GM21576 (cell line): ENCODE measurements around the gene IGFBP3.
"Not testable (repeated sequence)": the region's sequence is repeated elsewhere in the genome, so short reads cannot be mapped to it uniquely, and the experiment has no call there.

ENCODE experiments used
- ATAC-seq: cut with Tn5 transposase; IDR thresholded peaks from one replicate; pipeline ENCODE4 v1.9.1; 2021; ENCODE audit warnings: mild to moderate bottlenecking, moderate library complexity; ENCODE audit not compliant: unreplicated experiment

IGFBP3 gene, protein sequence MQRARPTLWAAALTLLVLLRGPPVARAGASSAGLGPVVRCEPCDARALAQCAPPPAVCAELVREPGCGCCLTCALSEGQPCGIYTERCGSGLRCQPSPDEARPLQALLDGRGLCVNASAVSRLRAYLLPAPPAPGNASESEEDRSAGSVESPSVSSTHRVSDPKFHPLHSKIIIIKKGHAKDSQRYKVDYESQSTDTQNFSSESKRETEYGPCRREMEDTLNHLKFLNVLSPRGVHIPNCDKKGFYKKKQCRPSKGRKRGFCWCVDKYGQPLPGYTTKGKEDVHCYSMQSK

DNA sequence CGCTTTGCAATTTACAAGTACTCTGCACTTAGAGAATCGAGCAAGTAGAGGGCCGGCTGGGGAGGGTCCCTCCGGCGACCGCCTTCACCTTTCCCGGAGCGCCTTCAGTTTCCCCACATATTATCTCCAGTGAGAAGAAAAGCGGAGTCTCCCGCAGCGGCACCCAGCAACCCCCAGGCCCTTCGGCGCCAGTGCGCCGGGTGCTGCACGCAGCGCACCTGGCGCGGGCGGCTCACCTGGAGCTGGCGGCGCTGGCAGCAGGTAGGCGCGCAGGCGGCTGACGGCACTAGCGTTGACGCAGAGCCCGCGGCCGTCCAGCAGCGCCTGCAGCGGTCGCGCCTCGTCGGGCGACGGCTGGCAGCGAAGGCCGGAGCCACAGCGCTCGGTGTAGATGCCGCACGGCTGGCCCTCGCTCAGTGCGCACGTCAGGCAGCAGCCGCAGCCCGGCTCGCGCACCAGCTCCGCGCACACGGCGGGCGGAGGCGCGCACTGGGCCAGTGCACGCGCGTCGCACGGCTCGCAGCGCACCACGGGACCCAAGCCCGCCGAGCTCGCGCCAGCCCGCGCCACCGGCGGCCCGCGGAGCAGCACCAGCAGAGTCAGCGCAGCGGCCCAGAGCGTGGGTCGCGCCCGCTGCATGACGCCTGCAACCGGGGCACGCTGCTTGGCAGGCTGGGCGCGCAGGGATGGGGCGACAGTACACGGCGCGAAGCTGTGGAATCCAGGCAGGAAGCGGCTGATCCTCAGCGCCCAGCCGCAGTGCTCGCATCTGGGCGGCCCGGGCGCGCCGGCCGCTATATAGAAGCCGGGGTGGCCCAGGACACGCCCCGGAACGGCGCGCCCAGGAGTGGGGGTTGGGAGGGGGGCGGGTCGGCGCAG is at the start of gene IGFBP3:
Gene IGFBP3, minus strand, starts transcription at position 771 of the 879 bp plus-strand sequence. Its CDS starts 132 bp downstream, at position 639.
- no peak for ATAC-seq

DNA sequence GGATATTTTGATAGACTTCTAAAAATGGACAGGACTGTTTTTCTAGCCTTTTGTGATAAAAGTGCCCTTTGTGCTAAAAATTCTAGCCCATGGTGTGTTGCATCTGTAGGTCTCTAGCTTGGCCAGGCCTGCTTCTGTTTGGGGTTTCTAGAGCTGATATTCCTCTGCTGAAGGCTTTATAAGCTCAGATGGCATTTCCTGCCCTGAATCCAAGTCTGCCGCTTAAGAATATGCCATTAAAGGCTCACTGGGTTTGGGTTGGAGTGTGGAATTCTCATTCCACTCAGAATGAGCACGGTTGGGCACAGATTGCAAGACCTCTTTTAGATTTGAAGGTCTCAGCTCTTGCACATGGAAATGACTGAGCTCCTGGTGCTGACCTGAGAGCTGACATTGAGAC is 49.4 kb upstream of the IGFBP3 start:
- ATAC-seq, result no peak

DNA sequence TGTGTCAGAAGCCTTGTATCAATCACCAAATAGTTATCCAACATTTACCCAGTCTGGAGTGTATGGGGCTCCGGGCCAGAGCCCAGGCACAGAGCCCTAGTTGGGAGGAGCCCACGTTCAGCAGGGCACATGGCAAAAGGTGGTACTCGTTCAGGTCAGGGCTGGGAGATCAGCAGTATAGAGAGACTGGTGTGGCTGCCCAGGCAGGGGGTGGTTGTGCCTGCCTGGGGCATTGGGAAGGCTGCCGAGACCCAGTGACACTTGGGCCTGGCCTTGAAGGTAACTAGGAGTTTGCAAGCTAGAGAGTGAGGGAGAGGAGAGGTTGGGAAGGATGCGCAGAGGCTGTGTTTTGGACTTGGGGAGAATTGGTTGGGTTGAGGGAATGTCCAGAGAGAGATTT is 48.9 kb upstream of the IGFBP3 start:
- no peak for ATAC-seq

DNA sequence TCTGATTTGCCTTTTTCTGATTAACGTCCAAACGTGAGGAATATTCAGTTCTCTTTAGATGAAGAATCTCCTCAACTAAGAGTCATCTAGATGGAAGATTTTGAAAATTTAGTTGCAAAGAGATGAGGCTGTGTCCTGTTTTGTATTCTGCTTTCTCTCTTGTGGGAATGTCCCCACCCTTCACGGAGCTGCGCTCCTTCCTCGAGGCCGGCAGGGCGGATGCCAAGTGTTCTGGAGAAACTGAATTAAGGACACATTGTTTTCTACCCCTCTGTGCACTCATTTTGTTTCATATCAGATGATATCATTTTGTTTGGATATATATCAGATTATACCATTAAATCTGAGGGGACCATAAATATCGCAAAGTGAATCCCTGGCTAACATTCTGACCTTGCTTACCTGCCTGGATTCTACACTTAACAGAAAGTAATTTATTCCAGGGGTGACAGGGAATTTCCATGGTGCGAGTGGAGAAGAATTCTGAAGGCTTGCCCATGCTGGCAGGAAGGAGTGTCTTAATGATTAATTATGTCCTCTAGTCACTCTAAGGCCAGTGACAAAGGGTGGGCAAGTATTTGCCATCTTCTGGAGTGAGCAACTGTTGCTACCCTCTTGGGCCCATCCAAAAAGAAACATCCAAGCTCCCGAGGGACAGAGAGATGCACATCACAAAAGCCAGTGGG is 47.9 kb upstream of the IGFBP3 start:
- no peak for ATAC-seq

DNA sequence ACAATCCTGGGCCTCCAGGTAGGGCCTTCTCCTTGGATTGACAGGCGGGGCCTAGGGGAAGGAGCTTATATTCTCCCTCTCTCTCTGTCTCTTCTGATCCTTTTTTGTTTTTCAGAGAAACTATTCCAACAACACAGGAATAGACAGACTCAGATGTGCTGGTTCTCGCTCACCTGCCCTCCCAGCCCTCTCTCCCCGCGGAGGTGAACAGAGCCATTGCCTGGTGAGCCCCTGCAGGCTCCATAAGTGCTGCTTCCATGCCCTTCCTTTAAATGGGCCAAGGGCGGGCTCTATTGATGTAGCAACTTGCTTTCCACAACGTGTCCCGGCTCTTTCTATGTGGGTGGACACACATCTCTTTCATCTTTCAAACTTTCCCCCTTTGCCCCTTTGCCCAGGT is 47.2 kb upstream of the IGFBP3 start:
- ATAC-seq, result no peak

DNA sequence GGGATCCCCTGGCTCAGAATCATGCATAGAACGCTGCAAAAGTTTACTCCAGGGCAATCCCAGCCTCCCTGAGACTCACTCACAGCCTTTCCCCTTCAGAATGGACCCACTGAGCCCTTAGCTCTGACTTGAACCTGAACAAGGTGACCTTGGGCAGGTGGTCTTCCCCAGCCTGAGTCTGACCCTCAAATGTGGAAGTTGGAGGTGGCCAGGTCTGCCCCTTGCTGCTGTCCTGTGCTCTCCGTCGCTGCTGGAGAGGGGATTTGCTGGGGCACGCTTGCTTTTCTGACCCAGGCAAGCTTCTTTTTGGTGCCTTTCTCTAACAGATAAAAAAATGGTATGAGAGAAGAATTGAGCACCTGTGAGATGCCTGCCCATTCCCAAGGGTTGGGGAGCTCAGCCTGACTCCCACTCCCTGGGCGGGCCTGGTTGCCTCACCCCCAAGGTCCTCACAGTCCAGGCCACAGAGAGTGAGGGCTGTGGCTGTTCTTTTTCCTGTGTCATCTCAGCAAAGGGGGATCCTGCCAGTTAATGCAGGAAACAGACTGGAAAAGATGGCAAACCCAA is 46.6 kb upstream of the IGFBP3 start:
- ATAC-seq, result no peak

DNA sequence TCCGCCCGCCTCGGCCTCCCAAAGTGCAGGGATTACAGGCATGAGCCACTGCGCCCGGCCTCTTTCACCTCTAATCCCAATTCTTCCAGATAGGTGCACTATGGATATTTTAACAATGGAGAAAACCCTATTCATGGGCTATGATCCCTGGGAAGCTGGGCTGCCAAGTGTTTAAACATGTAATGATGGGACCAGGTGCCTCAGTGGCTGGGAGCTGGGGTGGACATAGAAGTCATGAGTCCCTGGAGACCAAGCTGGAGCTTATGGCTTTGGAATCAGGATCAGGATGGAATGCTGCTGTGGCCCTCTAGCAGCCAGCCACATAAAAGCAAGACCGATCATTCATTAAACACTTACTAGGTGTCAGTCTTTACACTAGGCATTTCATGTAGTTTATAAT is 41.8 kb upstream of the IGFBP3 start:
- no peak for ATAC-seq

DNA sequence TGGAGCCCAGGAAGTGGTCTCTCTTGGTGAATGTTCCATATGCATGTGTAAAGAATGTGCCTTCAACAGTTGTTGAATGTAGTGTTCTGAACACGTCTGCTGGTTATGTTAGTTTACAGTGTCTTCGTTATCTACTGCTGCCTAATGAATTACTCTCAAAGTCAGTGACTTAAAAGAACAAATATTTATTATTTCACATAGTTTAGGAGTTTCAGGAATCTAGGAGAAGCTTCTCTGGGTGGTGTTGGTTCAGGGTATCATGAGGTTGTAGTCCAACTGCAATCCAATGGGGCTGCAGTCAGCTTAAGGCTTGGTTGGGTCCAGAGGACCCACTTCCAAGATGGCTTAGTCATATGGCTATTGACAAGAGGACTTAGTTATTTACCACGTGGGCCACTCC is 36.6 kb upstream of the IGFBP3 start:
- no peak for ATAC-seq

DNA sequence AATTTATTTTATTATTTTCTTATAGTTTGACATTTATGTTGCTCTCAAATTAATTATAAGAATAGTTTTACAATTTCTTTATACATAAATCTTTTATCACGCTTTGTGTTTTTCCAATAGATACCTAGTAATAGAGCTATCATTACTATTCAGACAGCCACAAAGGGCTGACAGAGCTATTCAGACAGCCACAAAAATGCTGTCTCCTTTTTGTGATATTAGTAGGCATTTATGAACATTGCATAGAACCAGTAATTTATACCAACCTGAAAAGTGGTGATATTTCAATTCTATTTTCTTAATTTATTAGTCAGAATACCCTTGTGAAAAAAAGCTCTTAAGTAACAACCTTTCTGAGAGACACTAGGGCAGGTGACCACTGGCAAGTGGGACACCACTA is 34.2 kb upstream of the IGFBP3 start:
- no peak for ATAC-seq

DNA sequence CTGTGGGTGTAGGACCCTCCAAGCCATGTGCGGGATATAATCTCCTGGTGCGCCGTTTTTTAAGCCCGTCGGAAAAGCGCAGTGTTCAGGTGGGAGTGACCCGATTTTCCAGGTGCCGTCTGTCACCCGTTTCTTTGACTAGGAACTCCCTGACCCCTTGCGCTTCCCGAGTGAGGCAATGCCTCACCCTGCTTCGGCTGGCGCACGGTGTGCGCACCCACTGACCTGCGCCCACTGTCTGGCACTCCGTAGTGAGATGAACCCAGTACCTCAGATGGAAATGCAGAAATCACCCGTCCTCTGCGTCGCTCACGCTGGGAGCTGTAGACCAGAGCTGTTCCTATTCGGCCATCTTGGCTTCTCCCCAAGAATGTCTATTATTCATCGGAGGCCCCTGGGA is 32.0 kb upstream of the IGFBP3 start:
- not testable (repeated sequence) for ATAC-seq

DNA sequence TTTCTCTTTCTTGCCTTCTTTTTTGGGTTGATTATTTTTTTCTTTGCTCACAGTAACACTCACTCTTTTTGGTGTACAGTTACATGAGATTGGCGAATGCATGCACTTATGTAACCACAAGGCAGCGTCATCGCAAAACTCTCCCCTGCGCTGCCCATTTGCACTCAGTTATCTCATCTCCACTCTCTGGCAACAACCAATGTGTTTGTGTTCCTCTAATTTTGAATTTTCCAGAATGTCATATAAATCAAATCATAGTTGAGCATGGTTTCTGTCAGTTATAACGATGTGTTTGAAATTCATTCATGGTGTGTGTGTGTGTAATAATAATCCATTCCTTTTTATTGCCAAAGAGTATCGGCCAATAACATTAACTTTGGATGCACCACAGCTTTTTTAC is 23.0 kb upstream of the IGFBP3 start:
- ATAC-seq, result no peak

DNA sequence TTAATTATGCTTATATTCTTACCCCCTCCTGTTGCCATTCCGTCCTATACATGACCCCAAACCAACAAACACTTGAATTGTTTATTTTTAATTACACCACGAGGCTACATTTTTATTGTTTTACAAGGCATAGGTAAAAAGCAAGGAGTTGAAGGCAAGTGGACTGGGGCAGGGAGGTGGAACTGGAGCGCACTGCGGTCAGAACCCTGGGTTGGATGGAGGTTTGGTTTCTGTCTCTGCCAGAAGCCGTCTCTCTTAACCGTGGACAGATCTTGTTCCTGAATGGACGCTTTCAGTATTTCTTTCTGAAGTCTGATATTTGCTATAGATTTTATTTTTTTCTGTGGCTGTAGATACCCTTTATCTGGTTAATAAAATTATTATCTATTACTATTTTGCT is 19.9 kb upstream of the IGFBP3 start:
- ATAC-seq, result no peak

DNA sequence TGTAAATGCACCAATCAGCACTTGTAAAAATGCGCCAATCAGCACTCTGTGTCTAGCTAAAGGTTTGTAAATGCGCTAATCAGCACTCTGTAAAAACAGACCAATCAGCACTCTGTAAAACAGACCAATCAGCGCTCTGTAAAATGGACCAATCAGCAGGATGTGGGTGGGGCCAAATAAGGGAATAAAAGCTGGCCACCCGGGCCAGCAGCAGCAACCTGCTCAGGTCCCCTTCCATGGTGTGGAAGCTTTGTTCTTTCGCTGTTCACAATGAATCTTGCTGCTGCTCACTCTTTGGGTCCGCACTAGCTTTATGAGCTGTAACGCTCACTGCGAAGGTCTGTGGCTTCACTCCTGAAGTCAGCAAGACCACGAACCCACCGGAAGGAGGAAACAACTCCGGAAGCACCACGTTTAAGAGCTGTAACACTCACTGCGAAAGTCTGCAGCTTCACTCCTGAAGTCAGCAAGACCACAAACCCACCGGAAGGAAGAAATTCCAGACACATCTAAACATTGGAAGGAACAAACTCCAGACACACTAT is 19.2 kb upstream of the IGFBP3 start:
- not testable (repeated sequence) for ATAC-seq

DNA sequence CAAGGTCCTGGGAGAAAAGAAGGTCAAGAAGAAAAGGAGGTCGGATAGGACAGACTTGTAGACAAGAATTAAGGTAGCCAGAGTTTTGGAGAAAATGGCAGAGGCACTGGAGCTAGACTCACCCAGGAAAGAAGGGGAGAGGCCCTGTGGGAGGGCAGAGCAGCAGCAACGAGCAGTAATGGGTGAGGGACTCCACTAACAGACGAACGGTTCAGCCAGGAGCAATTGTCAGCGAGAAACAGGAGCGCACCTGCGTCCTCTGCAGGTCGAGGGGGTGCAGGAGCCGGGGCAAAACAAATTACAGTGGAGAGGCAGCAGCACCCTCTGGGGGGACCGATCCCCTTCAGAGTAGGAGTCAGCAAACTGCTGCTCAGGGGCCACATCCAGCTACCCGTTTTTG is 18.5 kb upstream of the IGFBP3 start:
- no peak for ATAC-seq

DNA sequence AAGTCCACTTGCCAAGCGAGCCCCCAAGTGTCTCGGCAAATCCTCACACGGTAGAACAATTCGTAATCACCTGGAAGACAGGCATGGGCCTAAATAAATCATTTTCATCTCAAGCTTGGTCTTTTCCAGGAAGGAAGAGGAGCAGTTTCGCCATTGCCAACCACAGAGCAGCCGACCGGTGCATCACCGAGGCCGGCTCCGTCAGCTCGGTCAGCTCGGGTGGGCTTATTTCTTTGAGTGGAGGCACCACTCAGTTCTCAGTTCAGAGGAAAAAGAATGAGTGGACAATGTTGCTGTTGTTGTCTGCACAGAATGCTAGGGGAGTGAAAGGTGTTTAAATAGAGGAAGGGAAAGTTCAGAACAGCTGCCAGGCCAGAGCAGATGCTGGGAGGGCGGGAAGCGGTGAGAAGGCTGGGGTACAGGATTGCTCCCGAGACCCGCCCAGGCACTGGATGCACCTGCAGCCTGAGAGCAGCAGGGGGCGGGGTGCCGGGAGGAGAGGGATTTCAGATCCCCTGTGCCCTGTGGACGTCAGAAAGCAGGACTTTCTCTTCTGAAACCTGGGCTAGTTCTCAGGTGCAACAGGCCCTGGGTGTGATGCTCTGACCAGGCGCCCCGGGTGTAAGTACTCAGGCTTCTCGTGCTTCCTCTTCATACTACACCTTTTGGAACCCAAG is 17.7 kb upstream of the IGFBP3 start:
- no peak for ATAC-seq

DNA sequence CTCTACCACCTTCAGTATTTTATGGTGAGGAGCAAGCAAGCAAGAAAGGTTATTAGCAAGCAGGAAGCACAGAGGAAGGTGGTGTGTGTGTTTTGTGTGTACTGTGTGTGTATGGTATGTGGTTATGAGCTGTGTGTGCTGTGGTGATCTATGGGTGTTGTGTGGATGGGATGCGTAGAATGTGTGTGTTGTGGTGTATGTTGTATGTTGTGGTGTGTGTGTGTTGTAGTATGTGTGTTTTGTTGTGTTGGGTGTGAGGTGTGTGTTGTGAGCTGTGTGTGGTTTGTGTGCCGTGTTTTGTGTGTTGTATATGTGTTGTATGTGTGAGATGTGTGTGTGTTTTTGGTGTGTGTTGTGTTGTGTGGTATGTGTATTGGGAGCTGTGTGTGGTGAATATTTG is 16.8 kb upstream of the IGFBP3 start:
- ATAC-seq, result no peak

DNA sequence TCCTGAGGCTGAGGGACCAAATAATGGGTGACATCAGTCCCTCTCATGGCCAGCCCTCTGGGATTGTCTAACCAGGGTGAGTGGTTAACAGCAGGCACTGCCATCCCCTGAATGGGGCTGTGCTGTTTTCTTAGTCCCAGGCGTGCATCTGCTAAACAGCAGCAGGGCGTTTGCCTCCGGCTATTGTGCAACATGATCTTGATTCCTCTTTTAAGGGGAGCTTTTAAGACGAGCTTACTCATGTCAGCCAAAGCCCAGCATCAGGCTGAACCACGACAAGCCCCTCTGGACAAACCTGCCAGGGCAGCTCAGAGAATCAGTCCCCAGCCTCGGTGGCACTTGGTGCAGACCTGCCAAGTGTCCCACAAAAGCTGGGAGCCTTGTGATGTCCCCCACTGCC is 16.2 kb upstream of the IGFBP3 start:
- no peak for ATAC-seq

DNA sequence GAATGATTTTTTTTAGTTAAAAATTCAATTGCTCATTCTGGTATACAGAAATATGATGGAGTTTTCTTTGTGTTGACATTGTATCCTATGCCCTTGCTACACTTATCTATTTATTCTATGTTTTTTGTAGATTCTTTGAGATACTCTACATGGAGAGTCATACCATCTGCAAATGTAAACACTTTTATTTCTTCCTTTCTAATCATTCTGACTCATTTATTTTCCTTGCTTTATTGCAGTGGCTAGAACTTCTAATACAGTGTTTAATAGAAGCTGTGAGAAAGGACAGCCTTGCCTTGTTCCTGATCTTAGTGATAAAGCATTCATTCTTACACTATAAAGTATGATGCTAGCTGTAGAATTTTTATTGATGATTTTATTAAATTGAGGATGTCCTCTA is 9.9 kb upstream of the IGFBP3 start:
- no peak for ATAC-seq

DNA sequence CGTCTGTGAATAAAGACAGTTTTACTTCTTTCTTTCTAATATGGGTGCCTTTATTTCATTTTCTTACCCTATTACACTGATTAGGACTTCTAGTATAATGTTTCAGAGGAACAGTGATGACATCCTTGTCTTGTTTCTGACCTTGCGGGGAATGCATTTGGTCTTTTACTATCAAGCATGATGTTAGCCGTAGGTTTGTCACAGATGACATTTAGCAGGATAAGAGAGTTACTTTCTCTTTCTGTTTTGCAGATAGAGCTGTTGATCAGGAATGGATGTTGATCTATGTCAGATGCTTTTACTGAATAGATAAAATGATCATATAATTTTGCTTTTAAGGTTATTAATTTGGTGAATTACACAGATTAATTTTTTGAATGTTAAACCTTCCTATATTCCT is 6.6 kb upstream of the IGFBP3 start:
- ATAC-seq, result no peak

DNA sequence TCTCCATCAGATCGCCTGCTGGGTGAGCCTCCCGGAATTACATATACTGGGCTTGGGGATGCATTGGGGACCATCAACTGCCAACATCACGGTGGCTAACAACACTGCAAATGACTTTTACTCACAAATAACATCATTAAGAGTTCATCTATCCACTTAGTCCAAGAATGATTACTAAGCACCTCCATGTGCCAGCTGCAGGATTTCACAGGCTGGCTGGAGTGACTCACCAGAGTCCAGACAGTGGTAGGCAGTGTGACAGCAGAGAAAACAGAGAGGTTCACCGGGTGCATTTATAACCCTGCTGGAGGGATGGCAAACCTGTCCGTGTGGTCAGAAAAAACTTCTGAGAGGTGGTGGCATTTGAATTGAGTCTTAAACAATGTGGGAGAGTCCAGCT is 3.2 kb upstream of the IGFBP3 start:
- no peak for ATAC-seq

DNA sequence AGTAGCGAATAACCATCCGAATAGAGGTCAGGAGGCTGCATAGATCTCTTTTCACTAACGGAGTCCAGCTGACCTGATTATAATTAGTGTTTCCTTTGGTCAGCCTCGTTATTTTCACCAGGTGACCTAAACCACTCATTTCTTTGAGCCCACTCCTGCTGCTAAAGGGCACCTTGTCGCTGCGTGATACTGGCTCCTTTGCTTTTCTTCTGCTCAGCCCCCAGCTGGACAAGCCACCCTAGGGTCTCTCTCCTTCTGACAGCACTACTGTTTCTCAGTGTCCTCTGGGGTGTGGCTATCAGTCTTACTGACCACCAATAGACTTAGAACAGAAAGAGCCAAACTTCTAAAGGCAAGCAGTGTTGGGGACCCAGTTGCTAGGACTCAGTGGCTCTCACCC is 2.7 kb upstream of the IGFBP3 start:
- ATAC-seq, result no peak
